Stimulated activated CD4-positive, alpha-beta T cell treated with anti-CD3 and anti-CD28 coated beads, TNF-alpha, amount 100 ng/mL, for 48 hours (primary cell): ENCODE results near the gene LCN12.

Source experiments
- DNase-seq, 3 donors: peaks; one replicate each; pipeline ENCODE4 v3.0.0-alpha.2; 2020; ENCODE audit warnings: low read depth in 3 of 3

LCN12 gene

DNA sequence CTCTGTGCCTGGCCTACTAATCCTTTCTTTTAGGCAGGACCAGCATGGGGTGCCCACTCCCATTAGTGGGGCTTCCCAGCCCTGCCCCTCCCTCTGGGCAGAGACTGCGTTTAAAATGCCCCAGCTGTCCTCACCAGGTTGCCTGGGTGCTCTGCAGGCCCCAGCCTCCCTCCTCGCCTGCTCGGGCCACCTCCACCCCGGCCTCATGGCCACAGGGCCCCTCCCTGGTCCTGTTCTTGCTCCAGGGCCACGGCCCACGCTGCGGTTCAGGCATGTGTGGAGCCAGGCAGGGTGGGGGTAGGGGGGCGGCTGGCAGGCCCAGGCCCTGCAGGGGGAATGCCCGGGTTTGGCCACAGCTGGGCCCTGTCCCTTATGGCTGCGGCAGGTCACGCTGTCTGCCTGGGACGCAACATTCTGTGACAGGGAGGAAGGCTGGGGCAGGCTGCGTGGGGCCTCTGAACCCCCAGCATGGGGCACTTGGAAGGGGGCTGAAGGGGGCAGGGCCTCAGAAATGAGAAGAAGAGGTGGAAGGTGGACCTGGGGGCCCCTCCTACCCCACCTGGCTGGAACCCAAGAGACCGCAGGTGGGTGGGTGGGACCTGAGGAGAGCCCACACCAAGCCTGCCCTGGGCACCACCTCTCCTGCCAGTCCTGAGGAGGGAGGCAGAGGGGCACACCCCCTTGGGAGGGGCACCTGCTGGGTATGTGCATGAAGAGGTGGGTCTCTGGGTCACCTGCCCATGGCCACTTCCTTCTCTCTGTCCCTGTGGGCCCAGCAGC, at the start of gene LCN12:
Gene LCN12 (plus strand): TSS at position 733 of the 780 bp plus-strand sequence. CDS start 55 bp downstream, outside the sequence.
- DNase-seq = no peak

DNA sequence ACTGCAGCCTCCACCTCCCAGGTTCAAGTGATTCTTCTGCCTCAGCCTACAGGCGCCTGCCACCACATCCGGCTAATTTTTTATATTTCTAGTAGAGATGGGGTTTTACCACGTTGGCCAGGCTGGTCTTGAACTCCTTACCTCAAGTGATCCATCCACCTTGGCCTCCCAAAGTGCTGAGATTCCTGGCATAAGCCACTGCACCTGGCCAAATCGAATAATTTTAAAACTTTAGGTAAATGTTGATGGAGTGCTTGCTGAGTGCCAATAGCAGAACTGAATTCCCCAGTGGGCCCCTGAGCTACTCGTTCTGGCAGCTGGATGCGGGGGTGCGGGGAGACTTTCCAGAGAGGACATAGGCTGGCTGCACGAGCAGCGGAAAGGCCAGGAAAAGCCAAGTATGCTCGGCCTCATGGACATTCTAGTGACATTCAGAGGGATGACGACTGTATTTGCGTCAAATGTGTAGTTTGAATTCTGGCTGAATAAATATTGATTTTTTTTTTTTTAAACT, 49.0 kb upstream of the LCN12 start:
- no peak for DNase-seq

GRCh38 chr9:136906266-136906665, 45.8 kb upstream of the LCN12 start:
- DNase-seq = no peak

- DNase-seq = no peak
Observed at GRCh38 chr9:136907011-136907914, 44.8 kb upstream of the LCN12 start.

DNA sequence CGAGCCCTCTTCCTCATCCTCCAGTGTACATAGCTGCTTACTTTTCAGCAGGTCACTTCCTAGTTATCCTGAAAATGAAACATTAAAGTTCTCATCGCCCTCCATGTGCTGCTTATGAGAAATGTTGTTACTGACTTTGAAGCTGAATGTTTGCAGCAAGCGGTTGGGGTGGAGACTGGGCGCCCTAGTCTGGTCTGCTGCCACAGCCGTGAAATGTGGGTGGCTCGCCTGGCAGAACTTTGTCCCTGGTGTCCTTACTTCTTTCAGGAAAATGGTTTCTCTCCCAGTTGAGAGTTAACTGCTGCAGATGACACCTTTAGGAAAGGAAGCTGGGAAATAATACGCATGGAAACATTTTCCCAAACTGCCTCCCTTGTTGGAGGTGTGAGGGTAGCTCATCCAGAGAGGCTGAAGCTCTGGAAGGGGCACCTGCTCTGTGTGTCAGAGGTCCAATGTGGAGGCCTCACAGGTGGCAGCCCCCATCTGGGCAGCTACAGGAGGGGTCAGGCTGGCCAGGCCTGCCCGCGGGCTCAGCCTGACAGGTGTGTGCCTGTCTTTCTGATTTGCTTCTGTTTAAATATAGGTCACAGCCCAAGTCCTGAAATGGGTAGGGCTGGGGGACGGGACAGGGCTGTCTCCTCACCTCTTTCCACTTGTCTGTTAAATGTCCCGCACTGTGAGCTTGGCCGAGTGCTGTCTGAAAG, 41.7 kb upstream of the LCN12 start:
- DNase-seq = no peak

DNA sequence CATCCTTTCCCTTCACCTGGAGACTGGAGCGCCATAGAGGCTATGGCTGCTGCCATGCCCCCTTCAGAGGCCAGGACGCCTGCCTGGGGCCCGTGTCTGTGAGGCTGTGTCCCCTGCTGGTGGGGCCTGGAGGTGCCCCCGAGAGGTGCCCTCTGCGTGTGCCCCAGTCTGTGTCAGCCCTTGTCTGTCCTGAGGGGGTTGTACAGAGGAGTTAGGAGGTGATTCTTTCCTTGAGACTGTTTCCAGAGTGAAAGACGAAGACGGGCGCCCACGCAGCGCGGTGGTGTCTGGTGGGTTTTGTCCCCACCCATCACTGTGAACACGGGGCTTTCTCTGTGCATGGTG, 41.2 kb upstream of the LCN12 start:
- DNase-seq = no peak

- no peak for DNase-seq
Observed at GRCh38 chr9:136913701-136914438, 38.2 kb upstream of the LCN12 start.

- DNase-seq = no peak
Observed at GRCh38 chr9:136915632-136916329, 36.3 kb upstream of the LCN12 start.

DNA sequence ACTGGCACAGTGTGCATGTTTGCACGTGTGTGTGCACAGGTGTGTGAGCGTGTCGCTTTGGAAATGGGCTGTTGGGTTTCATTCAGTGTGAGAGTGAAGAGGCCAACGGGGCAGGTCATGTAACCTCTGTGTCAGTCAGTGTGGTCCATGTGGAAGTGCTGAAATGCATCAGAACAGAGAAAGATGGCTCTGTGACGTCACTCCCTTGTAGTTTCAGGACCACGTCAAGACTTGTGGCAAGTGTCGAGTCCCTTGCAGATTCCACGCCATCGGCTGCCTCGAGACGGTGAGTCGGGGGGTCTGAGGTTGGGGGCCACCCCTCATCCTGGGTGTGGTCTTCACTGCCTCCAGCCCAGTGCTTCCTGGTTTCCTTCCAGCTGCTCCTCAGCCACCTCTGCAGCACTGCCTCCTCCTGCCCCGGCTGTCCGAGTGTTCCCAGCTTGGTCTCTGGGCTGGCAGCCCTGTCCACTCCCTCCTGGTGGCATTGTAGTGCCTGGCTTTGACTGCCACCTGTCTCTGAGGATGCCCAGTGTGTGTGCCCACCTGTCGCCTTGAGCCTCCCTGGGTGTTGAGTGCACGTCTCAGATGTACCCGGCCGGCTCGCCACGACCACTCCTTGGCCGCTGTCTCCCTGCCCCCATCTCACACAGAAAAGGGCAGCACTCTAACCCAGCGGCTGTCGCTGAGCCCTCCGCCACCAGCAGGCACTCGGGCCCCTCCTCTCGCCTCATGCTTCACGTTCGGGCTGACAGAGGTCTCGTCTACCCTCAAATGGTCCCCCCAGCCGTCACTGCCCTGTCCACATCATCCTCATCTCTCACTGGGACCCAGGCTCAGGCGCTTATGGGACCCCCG, 35.5 kb upstream of the LCN12 start:
- DNase-seq = no peak

DNA sequence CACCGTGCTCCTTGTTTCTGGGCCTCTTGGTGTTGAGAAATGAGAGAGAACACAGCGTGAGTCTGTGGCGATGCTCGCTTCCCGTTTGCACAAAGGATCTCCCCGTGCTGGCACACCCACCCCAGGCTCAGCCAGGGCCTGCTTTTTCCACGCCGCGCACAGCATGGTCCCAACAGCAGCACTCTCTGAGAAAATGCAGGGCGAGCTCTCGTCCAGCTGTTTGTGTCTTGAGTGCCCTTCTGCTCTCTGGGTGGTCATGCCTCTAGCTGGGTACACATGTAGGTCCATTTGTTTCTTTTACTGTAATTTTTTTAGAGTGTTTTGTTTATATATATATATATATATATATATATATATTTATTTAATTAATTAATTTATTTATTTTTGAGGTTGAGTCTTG, 34.2 kb upstream of the LCN12 start:
- no peak for DNase-seq

GRCh38 chr9:136920069-136920468, 32.0 kb upstream of the LCN12 start:
- DNase-seq = no peak

- DNase-seq = no peak
Observed at GRCh38 chr9:136920734-136921231, 31.3 kb upstream of the LCN12 start.

- DNase-seq = no peak
Observed at GRCh38 chr9:136921307-136921706, 30.8 kb upstream of the LCN12 start.

DNA sequence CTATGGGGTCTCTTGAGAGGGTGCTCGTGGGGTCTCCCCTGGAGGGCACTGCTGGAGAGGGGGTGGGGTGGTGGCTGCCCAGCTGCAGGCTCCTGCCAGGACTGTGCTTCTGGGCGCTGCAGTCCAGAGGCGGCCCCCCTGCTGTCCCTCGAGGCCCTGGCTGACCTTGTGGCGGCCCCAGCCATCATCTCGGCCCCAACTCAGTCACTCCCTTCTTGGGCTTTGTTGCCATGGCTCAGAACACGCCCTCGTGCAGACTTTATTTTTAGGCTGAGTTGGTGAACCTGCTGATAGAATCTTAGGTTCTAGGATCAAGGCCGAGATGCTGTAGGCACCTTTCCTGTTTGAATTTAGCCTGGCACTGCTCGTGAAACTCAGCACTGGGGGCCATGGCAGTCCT, 30.4 kb upstream of the LCN12 start:
- no peak for DNase-seq

GRCh38 chr9:136922540-136922939, 29.5 kb upstream of the LCN12 start:
- DNase-seq = no peak

DNA sequence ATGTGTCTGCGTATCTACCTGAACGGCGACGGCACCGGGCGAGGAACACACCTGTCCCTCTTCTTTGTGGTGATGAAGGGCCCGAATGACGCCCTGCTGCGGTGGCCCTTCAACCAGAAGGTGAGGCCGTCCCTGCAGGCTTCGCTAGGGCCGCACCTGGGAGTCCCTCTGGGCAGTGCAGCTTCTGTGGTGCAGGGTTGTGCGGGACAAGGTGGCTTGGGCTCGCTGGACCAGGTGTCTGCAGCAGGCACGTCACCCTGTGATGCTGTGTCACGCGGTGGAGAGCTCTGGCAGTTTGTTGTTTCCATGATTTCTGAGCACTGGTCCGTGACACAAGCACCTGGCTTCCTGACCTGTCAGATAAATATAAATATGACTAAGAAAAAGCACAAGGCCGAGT, 28.2 kb upstream of the LCN12 start:
- DNase-seq = no peak

GRCh38 chr9:136925414-136926153, 26.5 kb upstream of the LCN12 start:
- DNase-seq = no peak

DNA sequence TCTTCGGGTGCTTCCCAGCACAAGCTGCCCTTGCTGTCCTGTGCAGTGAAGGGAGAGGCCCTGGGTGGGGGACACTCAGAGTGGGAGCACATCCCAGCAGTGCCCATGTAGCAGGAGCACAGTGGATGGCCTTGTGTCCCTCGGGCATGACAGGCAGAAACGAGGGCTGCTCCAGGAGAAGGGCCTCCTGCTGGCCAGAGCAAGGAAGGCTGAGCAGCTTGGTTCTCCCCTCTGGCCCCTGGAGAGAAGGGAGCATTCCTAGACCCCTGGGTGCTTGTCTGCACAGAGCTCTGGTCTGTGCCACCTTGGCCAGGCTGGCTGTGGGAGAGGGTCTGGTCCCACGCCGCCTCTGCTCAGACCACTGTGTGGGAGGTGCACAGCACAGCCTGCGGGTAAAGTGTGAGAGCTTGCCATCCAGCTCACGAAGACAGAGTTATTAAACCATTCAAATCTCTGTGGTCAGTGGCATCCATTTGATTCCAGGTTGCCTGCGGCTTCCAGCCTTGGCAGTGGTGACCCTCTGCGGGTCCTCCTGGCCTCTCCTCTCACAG, 25.8 kb upstream of the LCN12 start:
- no peak for DNase-seq

GRCh38 chr9:136926749-136927148, 25.3 kb upstream of the LCN12 start:
- no peak for DNase-seq
